GM12864 (cell line): ENCODE results near the gene CBX6.

Experiments
- DNase-seq: peaks from one replicate; pipeline ENCODE4 v3.0.0-alpha.2; 2011; ENCODE audit warnings: low read depth
- H3K4me3 ChIP-seq: 2 replicates; pipeline ENCODE4 v1.5.1; 2011; ENCODE audit warnings: mild to moderate bottlenecking, low read depth, low read length, control low read depth
- CTCF ChIP-seq: IDR thresholded peaks from 2 replicates; pipeline ENCODE4 v1.5.1; 2011; ENCODE audit warnings: low read depth, mild to moderate bottlenecking, moderate library complexity, low read length, control low read depth, inconsistent platforms; ENCODE audit errors: missing control alignments

CBX6 gene

GRCh38 chr22:38901111-38901641 lies 29.2 kb upstream of the CBX6 start:
- DNase-seq, result no peak
- no peak for TF ChIP-seq CTCF
- H3K4me3 ChIP-seq, result no peak overlapping the region

- DNase-seq, result no peak
- no peak for TF ChIP-seq CTCF
- H3K4me3 ChIP-seq, result no peak overlapping the region
These were observed 28.7 kb upstream of the CBX6 start for GRCh38 chr22:38900677-38901076.

- DNase-seq, result no peak
- H3K4me3 ChIP-seq, result no peak overlapping the region
- TF ChIP-seq CTCF, result no peak
These were observed 19.2 kb upstream of the CBX6 start for GRCh38 chr22:38891256-38891655.

GRCh38 chr22:38890377-38890776 lies 18.4 kb upstream of the CBX6 start:
- no peak for DNase-seq
- H3K4me3 ChIP-seq, result no peak overlapping the region
- TF ChIP-seq CTCF, result no peak

GRCh38 chr22:38886333-38886732 lies 14.3 kb upstream of the CBX6 start:
- H3K4me3 ChIP-seq, result no peak overlapping the region
- DNase-seq, result no peak
- no peak for TF ChIP-seq CTCF

- no peak for TF ChIP-seq CTCF
- DNase-seq, result no peak
- no peak overlapping the region for H3K4me3 ChIP-seq
These were observed 11.1 kb upstream of the CBX6 start for GRCh38 chr22:38882972-38883622.

GRCh38 chr22:38881997-38882879 lies 10.2 kb upstream of the CBX6 start:
- no peak for TF ChIP-seq CTCF
- no peak for DNase-seq
- no peak overlapping the region for H3K4me3 ChIP-seq
